Fibroblast of lung (primary cell): ENCODE measurements around the gene GPR180.

Source experiments
- EZH2 ChIP-seq: IDR thresholded peaks from 2 replicates; pipeline ENCODE4 v1.5.1; 2012; ENCODE audit warnings: low read length, control low read depth, mild to moderate bottlenecking; ENCODE audit errors: missing control alignments
- TF ChIP-seq, protein P1 (sequence below), 2 donors: IDR thresholded peaks in 1 of 2; conservative IDR thresholded peaks in 1 of 2; 1 replicate in 1 of 2; 2 replicates in 1 of 2; pipeline ENCODE4 v1.5.1; 2011 to 2012; ENCODE audit warnings: low read length in 2 of 2, control low read depth in 1 of 2, inconsistent platforms in 1 of 2, low read depth in 1 of 2, mild to moderate bottlenecking in 1 of 2

DNA sequence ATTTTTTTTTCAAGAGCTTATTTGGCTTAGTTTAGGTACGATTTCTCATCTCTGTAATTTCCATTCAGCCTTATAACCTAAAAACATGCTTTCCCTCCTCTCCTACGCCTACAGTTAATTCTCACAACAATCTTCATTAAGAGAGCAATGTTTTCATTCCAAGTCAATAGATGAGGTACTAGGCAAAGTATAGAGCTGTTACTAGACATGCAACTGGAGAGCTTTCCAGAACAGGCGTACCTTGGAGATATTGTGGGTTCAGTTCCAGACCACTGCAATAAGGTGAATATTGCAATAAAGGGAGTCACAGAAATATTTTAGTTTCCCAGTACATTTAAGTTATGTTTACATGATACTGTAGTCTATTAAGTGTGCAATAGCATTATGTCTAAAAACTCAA, 40.5 kb upstream of the GPR180 start:
- TF ChIP-seq, protein P1, sequence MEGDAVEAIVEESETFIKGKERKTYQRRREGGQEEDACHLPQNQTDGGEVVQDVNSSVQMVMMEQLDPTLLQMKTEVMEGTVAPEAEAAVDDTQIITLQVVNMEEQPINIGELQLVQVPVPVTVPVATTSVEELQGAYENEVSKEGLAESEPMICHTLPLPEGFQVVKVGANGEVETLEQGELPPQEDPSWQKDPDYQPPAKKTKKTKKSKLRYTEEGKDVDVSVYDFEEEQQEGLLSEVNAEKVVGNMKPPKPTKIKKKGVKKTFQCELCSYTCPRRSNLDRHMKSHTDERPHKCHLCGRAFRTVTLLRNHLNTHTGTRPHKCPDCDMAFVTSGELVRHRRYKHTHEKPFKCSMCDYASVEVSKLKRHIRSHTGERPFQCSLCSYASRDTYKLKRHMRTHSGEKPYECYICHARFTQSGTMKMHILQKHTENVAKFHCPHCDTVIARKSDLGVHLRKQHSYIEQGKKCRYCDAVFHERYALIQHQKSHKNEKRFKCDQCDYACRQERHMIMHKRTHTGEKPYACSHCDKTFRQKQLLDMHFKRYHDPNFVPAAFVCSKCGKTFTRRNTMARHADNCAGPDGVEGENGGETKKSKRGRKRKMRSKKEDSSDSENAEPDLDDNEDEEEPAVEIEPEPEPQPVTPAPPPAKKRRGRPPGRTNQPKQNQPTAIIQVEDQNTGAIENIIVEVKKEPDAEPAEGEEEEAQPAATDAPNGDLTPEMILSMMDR (conservative IDR thresholded peaks at IDR 0.05 in 1 of 2, IDR thresholded peaks at IDR 0.05 in 1 of 2; ENCODE audit: low read depth in 1 of 2, low read length in 2 of 2) = no peak
- no peak for TF ChIP-seq EZH2
